Neural cell (in vitro differentiated cells): ENCODE measurements around the gene DMC1. TPM values are rescaled to one million over a fixed set of nuclear protein-coding genes. Genes with fewer than 3 reads are reported as not detected.

Source experiments
- H2AFZ ChIP-seq: fragments of 200-600, 300-800 bp; sonication (generic), shearing (Covaris generic); 2 replicates; pipeline ENCODE4 v1.6.0; 2014; ENCODE audit warnings: low read depth, mild to moderate bottlenecking, antibody characterized with exemption, low read length, moderate library complexity
- H3F3A ChIP-seq: fragments of 200-600 bp; shearing (Covaris generic); 2 replicates; pipeline ENCODE4 v1.6.1; 2016; ENCODE audit warnings: mild to moderate bottlenecking, moderate library complexity, mixed read lengths, antibody characterized with exemption, low read length; ENCODE audit not compliant: insufficient read depth, poor library complexity, severe bottlenecking
- H3K27ac ChIP-seq: fragments of 200-600, 300-800 bp; sonication (generic), shearing (Covaris generic); 2 replicates; pipeline ENCODE4 v1.5.1; 2014; ENCODE audit warnings: mild to moderate bottlenecking, low read length, moderate library complexity
- H3K27me3 ChIP-seq: fragments of 300-800, 200-600 bp; sonication (generic), shearing (Covaris generic); 2 replicates; pipeline ENCODE4 v1.6.0; 2014; ENCODE audit warnings: mild to moderate bottlenecking, low read depth, low read length, moderate library complexity; ENCODE audit not compliant: insufficient read depth
- H3K36me3 ChIP-seq: fragments of 300-800, 200-600 bp; sonication (generic), shearing (Covaris generic); 2 replicates; pipeline ENCODE4 v1.5.1; 2014; ENCODE audit warnings: mild to moderate bottlenecking, antibody characterized with exemption, low read length, moderate library complexity; ENCODE audit not compliant: insufficient read depth
- H3K4me2 ChIP-seq: fragments of 300-800, 200-600 bp; sonication (generic), shearing (Covaris generic); 2 replicates; pipeline ENCODE4 v1.6.0; 2014; ENCODE audit warnings: mild to moderate bottlenecking, low read length
- H3K4me3 ChIP-seq: fragments of 300-800, 200-600 bp; sonication (generic), shearing (Covaris generic); 2 replicates; pipeline ENCODE4 v1.5.1; 2014; ENCODE audit warnings: mild to moderate bottlenecking, low read length, moderate library complexity
- H3K79me2 ChIP-seq: fragments of 200-600 bp; shearing (Covaris generic); replicated peaks from 2 replicates; pipeline ENCODE4 v1.6.0; 2014; ENCODE audit warnings: mild to moderate bottlenecking, low read length, moderate library complexity; ENCODE audit not compliant: insufficient read depth
- H3K9ac ChIP-seq: fragments of 300-800, 200-600 bp; sonication (generic), shearing (Covaris generic); 2 replicates; pipeline ENCODE4 v1.6.1; 2016; ENCODE audit warnings: mild to moderate bottlenecking, low read length, mixed read lengths
- H3K9me2 ChIP-seq: fragments of 200-600 bp; shearing (Covaris generic); 2 replicates; pipeline ENCODE4 v1.6.1; 2016; ENCODE audit warnings: mild to moderate bottlenecking, low read length, mixed read lengths; ENCODE audit not compliant: insufficient read depth
- H3K9me3 ChIP-seq: fragments of 200-600, 300-800 bp; sonication (generic), shearing (Covaris generic); 2 replicates; pipeline ENCODE4 v1.6.1; 2016; ENCODE audit warnings: mild to moderate bottlenecking, mixed run types, low read length, moderate library complexity, mixed read lengths
- H4K20me1 ChIP-seq: fragments of 200-600 bp; shearing (Covaris generic); 2 replicates; pipeline ENCODE4 v1.6.1; 2016; ENCODE audit warnings: mild to moderate bottlenecking, mixed run types; ENCODE audit not compliant: insufficient read depth
- EP300 ChIP-seq: fragments of 450-650 bp; conservative IDR thresholded peaks from 2 replicates; pipeline ENCODE4 v1.6.1; 2014; ENCODE audit warnings: antibody characterized with exemption, mild to moderate bottlenecking, moderate library complexity; ENCODE audit not compliant: poor library complexity, severe bottlenecking
- EZH2 ChIP-seq: fragments of 200-600, 300-800 bp; shearing (Covaris generic), sonication (generic); IDR thresholded peaks from 2 replicates; pipeline ENCODE4 v1.6.1; 2014; ENCODE audit warnings: antibody characterized with exemption, low read length, borderline replicate concordance, mild to moderate bottlenecking; ENCODE audit not compliant: insufficient read depth, poor library complexity, severe bottlenecking
- MXI1 ChIP-seq: fragments of 450-650 bp; conservative IDR thresholded peaks from 2 replicates; pipeline ENCODE4 v1.6.1; 2014; ENCODE audit warnings: antibody characterized with exemption, mild to moderate bottlenecking; ENCODE audit not compliant: poor library complexity, severe bottlenecking
- POLR2AphosphoS5 ChIP-seq: IDR thresholded peaks from 2 replicates; pipeline ENCODE4 v1.6.1; 2012
- RAD21 ChIP-seq: fragments of 450-650 bp; conservative IDR thresholded peaks from 2 replicates; pipeline ENCODE4 v1.6.1; 2014; ENCODE audit warnings: antibody characterized with exemption, mild to moderate bottlenecking, moderate library complexity
- SMC3 ChIP-seq: fragments of 450-650 bp; conservative IDR thresholded peaks from 2 replicates; pipeline ENCODE4 v1.6.1; 2014; ENCODE audit warnings: antibody characterized with exemption, mild to moderate bottlenecking, moderate library complexity; ENCODE audit not compliant: poor library complexity
- TAF1 ChIP-seq: IDR thresholded peaks from 2 replicates; pipeline ENCODE4 v1.6.1; 2012; ENCODE audit warnings: low read depth
- polyA plus RNA-seq: library from polyadenylated mRNA; depleted of rRNA; stranded (reverse); fragments of >200 nt; gene quantifications from 2 replicates; pipeline ENCODE4 v1.2.3, GENCODE V29; 2014
- TF ChIP-seq, protein P1 (sequence below): fragments of 450-650 bp; IDR thresholded peaks from 2 replicates; pipeline ENCODE4 v1.5.1; 2014; ENCODE audit warnings: antibody characterized with exemption, mild to moderate bottlenecking, moderate library complexity; ENCODE audit not compliant: poor library complexity, severe bottlenecking
- TF ChIP-seq, protein P2 (sequence below): IDR thresholded peaks from 2 replicates; pipeline ENCODE4 v1.6.1; 2012; ENCODE audit warnings: borderline replicate concordance

Gene DMC1
- polyA plus RNA-seq, 1 donor from 2014 or later, result not detected

DNA sequence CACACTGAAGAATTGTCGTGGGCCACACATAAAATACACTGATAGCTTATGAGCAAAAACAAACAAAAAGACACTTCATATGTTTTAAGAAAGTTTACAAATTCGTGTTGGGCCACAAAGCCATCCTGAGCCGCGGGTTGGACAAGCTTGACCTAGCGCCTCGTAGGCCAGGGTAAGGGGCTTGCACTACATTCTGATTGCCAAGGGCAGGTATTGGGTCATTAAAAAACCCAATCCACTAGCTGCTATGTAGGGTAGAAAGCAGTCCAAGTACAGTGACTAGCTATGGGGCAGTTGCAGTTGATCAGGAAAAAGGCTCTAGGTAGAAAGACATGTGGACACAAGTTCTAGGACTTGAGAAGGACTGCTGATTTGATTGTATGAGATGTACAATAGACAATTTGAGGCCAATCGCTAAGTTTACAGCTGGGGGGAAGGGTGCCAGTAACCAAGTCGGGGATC lies 88.1 kb downstream of the DMC1 start:
- H3K27me3 ChIP-seq, result no peaks in the 10 kb centered on the region
- H3K9me3 ChIP-seq, result no peaks in the 10 kb centered on the region
- peaks cover 31% of the 10 kb centered on the region for H3K36me3 ChIP-seq
- no peak overlapping the region for H3K4me2 ChIP-seq
- no peak overlapping the region for H3K9ac ChIP-seq
- H3K9me2 ChIP-seq, result no peaks in the 10 kb centered on the region
- H3F3A ChIP-seq, result no peaks in the 10 kb centered on the region
- H3K4me3 ChIP-seq, result no peak overlapping the region
- no peak overlapping the region for H2AFZ ChIP-seq
- no peak overlapping the region for H3K27ac ChIP-seq
- no peaks in the 10 kb centered on the region for H4K20me1 ChIP-seq
- no peak for TF ChIP-seq MXI1
- H3K79me2 ChIP-seq, result no peaks in the 10 kb centered on the region

DNA sequence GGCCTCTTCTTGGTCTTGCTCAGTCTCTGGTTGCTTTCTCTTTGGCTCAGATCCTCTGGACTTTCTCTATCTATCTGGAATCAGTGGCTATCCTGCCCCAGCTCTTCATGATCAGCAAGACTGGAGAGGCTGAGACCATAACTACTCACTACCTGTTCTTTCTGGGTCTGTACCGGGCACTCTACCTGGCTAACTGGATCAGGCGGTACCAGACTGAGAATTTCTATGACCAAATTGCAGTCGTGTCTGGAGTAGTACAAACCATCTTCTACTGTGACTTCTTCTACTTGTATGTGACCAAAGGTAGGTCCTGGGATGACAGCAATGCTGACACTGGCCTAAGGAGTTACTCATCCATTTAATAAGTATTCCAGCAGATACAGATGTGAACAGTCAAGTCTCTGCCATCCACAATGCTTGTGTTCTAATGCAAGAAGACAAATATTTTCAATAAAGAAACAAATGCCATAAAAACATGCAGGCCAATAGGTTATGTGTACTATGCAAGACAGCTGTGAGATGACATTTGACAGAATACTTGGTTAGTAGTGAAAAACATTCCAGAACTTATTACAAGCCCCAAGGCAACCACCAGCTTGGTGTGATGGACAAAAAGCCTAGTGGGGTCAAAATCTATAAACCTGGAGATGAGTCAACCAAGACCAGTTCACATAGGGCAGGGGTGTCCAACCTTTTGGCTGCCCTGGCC lies 88.7 kb downstream of the DMC1 start:
- Histone ChIP-seq H3K4me3 (no peak overlapping the region), H3K9ac (no peak overlapping the region), H2AFZ (no peak overlapping the region), H3K79me2 (no peaks in the 10 kb centered on the region), H3K4me2 (no peak overlapping the region), H3K27ac (no peak overlapping the region), H3K9me2 (no peaks in the 10 kb centered on the region), H3K36me3 (peaks cover 28% of the 10 kb centered on the region), H4K20me1 (no peaks in the 10 kb centered on the region), H3F3A (no peaks in the 10 kb centered on the region), H3K27me3 (no peaks in the 10 kb centered on the region), H3K9me3 (no peaks in the 10 kb centered on the region)
- no peak for TF ChIP-seq TAF1
- no peak for TF ChIP-seq POLR2AphosphoS5
- TF ChIP-seq, protein P1, sequence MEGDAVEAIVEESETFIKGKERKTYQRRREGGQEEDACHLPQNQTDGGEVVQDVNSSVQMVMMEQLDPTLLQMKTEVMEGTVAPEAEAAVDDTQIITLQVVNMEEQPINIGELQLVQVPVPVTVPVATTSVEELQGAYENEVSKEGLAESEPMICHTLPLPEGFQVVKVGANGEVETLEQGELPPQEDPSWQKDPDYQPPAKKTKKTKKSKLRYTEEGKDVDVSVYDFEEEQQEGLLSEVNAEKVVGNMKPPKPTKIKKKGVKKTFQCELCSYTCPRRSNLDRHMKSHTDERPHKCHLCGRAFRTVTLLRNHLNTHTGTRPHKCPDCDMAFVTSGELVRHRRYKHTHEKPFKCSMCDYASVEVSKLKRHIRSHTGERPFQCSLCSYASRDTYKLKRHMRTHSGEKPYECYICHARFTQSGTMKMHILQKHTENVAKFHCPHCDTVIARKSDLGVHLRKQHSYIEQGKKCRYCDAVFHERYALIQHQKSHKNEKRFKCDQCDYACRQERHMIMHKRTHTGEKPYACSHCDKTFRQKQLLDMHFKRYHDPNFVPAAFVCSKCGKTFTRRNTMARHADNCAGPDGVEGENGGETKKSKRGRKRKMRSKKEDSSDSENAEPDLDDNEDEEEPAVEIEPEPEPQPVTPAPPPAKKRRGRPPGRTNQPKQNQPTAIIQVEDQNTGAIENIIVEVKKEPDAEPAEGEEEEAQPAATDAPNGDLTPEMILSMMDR, result no peak
- TF ChIP-seq MXI1, result no peak
- no peak for TF ChIP-seq EZH2
- TF ChIP-seq SMC3, result no peak
- TF ChIP-seq RAD21, result no peak
- TF ChIP-seq, protein P2, sequence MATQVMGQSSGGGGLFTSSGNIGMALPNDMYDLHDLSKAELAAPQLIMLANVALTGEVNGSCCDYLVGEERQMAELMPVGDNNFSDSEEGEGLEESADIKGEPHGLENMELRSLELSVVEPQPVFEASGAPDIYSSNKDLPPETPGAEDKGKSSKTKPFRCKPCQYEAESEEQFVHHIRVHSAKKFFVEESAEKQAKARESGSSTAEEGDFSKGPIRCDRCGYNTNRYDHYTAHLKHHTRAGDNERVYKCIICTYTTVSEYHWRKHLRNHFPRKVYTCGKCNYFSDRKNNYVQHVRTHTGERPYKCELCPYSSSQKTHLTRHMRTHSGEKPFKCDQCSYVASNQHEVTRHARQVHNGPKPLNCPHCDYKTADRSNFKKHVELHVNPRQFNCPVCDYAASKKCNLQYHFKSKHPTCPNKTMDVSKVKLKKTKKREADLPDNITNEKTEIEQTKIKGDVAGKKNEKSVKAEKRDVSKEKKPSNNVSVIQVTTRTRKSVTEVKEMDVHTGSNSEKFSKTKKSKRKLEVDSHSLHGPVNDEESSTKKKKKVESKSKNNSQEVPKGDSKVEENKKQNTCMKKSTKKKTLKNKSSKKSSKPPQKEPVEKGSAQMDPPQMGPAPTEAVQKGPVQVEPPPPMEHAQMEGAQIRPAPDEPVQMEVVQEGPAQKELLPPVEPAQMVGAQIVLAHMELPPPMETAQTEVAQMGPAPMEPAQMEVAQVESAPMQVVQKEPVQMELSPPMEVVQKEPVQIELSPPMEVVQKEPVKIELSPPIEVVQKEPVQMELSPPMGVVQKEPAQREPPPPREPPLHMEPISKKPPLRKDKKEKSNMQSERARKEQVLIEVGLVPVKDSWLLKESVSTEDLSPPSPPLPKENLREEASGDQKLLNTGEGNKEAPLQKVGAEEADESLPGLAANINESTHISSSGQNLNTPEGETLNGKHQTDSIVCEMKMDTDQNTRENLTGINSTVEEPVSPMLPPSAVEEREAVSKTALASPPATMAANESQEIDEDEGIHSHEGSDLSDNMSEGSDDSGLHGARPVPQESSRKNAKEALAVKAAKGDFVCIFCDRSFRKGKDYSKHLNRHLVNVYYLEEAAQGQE, result no peak
- no peak for TF ChIP-seq EP300
